Measurements from ENCODE around the gene DNAJC30.

- TF ChIP-seq EZH2phosphoT487 (IDR thresholded peaks at IDR 0.05; ENCODE audit: borderline replicate concordance, low read length) (no peak), CTCF (conservative IDR thresholded peaks at IDR 0.05; ENCODE audit: low read depth, low read length) (no peak)
Measured at GRCh38 chr7:73718438-73718881, 35.2 kb upstream of the DNAJC30 start.

Data from PC-3 (cell line).